Loucy (cell line): ENCODE measurements around the gene TECTA.
A peak's percentile ranks its signal among the peaks of the same experiment; 100 is the strongest.

Experiments
- CTCF ChIP-seq: fragments of 200-600 bp; sonication (generic); conservative IDR thresholded peaks from 2 replicates; pipeline ENCODE4 v1.5.1; 2014; ENCODE audit warnings: mild to moderate bottlenecking, antibody characterized with exemption, low read length
- EZH2phosphoT487 ChIP-seq: fragments of 200-600 bp; IDR thresholded peaks from 2 replicates; pipeline ENCODE4 v1.6.1; 2018; ENCODE audit warnings: antibody characterized with exemption, mild to moderate bottlenecking, moderate library complexity, borderline replicate concordance

- TF ChIP-seq CTCF (peak; percentile 83), EZH2phosphoT487 (no peak)
These were observed 93.9 kb downstream of the TECTA start for GRCh38 chr11:121194731-121195596.
